Activated CD8-positive, alpha-beta memory T cell treated with anti-CD3 and anti-CD28 coated beads, Interleukin-2, amount 50 U/mL, for 24 hours (primary cell): ENCODE results near the gene COL18A1.
"Not testable (repeated sequence)": the region's sequence is repeated elsewhere in the genome, so short reads cannot be mapped to it uniquely, and the experiment has no call there.

Experiments
- DNase-seq: peaks from one replicate; pipeline ENCODE4 v3.0.0-alpha.2; 2020; ENCODE audit errors: extremely low read depth

The COL18A1 gene

DNA sequence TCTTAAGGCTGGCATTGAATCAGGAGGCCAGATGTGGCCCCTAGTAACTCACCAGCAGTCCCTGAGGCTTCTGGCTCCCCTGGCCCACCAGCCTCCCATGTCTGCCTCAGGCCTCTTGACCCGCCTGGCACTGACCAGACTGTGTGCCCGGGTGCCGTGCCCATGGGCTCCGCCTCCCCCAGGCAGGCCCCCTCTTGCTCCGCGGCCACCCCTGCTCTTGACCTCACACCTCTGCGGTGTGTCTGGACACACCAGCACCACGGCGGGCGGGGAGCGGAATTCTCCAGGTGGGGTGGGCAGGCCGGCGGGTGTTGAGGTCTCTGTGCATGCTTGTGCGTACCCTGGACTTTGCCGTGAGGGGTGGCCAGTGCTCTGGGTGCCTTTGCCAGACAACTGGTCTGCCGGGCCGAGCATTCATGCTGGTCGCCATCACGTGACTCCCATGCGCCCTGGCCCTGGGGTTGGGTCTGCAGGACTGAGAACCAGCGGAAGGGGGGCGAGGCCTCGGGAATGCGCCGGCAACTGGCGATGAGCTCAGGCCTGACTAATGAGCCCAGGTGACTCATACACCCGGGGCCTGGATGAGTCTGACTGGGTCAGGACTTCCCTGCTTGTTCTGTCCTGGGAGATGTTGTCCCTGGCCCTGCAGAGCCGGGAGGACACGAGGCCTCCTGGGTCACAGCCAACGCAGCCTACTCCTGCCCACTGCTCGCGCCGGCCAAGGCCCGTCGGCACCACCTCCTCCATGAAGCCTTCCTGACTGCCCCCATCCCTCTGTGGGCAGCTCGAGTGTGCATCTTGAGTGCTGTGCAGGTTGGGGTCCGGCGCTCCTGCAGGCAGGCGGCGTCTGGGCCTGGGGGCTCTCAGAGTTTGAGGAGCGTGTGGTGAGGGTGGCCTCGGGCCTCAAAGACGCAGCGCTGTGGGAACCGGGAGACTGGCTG is 22.6 kb downstream of the COL18A1 start:
- no peak for DNase-seq

GRCh38 chr21:45428534-45428933 is 23.6 kb downstream of the COL18A1 start:
- no peak for DNase-seq

- DNase-seq = no peak
These were observed 24.5 kb downstream of the COL18A1 start for GRCh38 chr21:45429221-45430175.

DNA sequence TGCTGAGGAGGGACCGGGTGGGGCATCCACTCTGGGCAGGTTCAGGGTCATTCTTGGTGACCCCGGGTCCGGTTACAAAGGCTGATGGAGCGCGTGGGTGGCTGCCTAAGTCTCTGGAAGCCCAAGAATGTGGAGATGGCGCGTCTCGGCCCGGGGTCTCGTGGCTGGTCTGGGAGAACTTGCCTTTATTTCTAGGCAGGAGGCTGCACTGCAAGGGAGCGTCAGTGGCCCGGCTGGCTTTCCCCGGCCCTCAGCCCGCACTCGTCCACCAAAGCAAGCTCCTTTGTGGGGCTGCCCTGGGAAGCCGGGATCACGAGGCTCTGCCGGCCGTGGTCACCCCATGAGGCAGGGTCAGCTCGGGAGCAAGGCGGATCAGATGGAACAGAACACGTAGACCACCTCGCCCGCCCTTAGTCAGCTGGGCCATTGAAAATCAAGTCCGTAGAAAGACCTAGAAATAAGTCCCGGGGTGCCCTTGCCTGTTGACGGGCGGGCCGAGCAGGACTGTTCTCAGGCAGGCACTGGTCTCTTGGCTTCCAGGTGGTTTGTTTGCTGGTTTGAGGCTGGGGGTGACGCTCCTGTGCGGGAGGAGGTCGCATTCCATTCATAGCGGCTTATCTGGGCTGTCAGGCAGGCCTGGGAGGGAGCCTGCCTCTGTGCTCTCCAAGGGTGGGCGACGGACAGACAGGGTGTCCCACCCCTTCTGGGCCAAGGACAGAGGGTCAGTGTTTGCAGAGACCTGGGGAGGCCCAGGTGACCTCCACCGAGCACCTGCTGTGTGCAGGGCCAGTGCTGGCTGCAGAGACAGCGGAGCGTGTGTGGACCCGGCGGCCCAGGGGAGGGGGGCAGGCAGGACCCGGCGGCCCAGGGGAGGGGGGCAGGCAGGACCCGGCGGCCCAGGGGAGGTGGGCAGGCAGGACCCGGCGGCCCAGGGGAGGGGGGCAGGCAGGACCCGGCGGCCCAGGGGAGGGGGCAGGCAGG is 25.8 kb downstream of the COL18A1 start:
- no peak for DNase-seq

- DNase-seq = no peak
These were observed 27.0 kb downstream of the COL18A1 start for GRCh38 chr21:45431781-45432572.

DNA sequence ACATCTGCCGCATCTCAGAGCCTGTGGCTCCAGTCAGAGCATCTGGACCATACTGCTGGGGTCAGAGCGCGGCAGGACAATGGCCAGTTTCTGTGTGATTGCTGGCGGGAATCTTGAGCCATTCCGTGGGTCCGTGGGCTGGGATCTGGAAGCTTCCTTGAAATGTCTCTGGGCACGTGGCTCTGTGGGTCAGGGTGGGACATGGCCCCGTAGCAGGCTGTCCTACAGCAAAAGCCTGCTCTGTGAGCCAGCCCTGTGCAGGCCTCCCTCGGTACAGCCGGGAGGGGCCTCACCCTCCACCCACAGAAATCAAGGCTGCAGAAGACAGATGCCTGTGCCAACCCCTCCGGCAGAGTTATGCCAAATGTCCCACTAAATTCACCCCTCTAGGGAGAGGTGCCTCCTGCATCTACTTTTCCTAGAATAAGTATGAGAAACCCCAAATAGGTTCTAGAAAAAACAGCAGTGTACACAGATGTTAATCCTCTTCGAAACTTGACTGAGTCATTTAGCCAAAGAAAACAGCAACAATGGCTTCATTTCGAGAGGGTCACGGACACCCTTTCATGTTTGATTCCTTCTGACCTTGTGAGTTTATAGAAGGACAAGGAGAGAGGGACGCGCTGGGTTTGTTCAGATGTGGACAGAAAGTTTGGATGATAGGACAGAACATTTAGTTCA is 27.8 kb downstream of the COL18A1 start:
- no peak for DNase-seq

- no peak for DNase-seq
These were observed 28.3 kb downstream of the COL18A1 start for GRCh38 chr21:45433301-45433700.

DNA sequence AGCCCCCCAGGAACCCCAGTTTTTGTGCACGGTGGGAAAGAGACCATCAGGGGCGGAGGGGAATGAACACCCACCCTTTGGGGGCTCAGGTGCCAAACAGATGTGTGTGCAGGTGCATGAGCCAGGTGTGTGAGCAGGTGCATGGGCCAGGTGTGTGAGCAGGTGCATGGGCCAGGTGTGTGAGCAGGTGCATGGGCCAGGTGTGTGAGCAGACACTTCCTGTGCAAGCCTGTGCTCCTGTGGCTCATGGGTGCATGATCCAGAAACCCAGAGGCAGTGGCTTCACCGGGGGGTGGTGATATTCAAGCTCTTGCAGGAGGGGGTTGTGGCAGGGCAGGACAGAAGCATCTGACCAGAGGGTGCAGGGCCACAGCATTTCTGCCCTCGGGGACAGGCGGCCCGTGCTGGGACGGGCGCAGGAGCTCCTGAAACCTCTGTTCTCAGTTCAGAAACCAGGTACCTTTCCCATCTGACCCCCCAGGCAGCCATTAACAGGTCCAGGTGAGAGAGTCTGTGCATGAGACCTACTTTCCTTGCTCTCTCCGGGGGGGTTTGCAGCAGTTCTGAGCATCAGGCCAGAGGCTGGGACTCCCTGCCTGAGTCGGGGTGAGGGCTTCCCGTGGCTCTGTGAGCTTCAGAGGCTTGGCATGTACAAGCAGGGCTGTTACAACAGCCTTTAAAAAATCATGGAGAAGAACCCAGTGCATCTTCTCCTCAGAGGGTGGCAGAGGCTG is 29.1 kb downstream of the COL18A1 start:
- no peak for DNase-seq

DNA sequence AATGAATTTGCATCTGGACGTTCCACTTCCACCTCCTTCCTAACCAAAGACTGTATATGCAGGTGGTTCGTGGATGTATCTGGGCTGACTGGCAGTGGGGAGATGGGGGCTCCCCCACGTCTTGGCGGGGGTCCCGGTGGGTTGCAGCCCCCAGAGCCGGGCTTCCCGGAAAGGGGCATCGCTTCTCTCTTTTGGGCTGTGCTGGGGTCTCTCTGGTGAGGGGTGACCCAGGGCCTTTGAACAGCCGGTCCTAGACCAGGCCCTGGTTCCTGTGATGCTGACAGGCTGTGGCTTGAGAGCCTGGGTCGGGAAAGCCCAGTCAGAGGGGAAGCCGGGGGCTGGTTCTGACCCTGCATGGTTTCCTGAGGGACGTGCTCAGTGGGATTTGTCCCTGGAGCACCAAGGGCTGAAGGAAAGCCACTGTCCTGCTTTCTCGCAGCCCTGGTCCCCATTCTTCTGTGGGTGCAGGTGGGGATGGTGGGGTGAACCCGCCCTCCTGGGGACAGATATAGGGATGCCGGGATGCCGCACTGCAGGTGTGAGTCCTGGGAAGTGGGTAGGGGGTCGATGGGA is 29.8 kb downstream of the COL18A1 start:
- no peak for DNase-seq

- no peak for DNase-seq
These were observed 30.5 kb downstream of the COL18A1 start for GRCh38 chr21:45435405-45435981.

DNA sequence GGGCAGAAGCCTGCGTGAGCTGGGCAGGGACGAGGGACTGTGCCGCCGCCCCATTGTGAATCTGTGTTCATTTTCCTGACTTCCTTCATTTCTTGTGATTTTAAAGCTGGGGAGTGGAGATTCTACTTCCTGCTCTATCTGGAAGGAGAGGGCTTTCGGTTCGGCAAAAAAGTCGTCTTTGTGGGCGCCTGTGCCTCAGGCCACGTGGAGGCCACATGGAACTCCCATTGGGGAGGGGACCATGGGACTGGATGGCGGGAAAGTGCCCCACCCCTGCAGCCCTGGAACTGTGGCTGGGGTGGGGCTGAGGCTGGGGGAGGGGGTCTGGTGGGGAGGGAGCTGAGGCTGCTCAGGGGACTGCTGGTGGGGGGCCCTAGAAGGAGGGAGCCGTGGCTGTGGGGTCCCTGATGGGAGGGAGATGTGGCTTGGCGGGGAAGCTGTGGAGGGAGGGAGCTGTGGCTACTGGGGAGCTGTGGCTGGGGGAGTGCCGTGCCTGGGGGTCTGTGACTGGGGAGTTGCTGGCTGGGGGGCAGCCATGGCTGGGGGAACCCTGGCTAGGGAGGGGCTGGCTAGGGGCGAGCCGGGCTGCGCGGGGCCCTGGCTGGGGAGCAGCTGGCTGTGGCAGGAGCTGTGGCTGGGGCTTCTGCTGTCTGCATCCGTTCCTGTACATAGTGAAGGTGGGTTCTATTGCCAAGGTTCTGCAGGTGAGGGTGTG is 31.5 kb downstream of the COL18A1 start:
- no peak for DNase-seq

DNA sequence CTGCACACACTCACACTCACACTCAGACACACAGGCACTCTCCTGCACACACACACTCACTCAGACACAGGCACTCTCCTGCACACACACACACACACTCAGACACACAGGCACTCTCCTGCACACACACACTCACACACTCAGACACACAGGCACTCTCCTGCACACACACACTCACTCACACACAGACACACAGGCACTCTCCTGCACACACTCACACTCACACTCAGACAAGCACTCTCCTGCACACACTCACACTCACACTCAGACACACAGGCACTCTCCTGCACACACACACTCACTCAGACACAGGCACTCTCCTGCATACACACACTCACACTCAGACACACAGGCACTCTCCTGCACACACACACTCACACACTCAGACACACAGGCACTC is 32.9 kb downstream of the COL18A1 start:
- DNase-seq = not testable (repeated sequence)

DNA sequence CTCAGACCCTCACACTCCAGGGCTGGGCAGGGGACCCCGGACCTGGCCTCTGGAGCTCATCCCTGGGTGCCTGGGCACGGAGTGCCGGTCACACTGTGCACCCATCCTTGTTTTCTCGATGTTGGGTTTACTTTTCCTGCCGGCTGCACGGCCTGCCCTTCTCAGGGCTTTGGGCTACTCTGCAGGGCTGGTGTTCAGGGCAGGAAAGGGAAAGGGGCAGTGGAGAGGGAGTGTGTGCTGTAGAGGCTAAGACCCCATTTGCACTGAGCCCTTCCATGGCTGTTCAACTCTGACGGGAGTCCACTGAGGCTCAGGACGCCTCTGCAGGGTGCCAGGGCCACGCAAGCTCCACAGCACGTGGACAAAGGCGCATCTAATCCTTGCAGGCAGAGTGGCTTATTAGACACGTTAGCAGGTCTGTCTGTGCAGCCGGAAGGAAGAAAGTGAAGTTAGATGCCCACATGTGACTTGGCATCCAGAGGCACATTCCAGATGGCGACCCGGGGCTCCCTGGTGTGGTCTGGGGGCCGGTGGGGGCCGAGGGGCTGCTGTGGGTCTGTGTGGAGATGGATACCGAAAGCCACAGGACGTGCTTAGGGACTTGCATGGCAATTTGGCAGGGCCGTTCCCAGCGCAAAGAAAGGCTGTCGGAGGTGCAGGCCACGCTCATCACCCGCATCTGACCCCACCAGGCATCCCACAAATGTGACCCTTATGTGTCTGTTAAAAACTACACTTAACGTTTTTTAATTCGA is 33.6 kb downstream of the COL18A1 start:
- DNase-seq = no peak

- peak; percentile 59 for DNase-seq
These were observed 34.4 kb downstream of the COL18A1 start for GRCh38 chr21:45439161-45439872.

- no peak for DNase-seq
These were observed 35.0 kb downstream of the COL18A1 start for GRCh38 chr21:45439901-45440461.

GRCh38 chr21:45440736-45441350 is 35.9 kb downstream of the COL18A1 start:
- no peak for DNase-seq
